Osteocyte (in vitro differentiated cells): ENCODE data around the gene ACOXL. TPM values are rescaled to one million over a fixed set of nuclear protein-coding genes. Genes with fewer than 3 reads are reported as not detected.

Source experiments
- DNase-seq: peaks from one replicate; pipeline ENCODE4 v3.0.0; 2021; ENCODE audit warnings: mixed read lengths; ENCODE audit not compliant: unreplicated experiment; ENCODE audit errors: extremely low spot score
- H3K27ac Mint-ChIP-seq: one replicate; pipeline ENCODE4 v1.8.0; 2021; ENCODE audit warnings: mild to moderate bottlenecking, mixed read lengths; ENCODE audit not compliant: unreplicated experiment
- H3K27me3 Mint-ChIP-seq: one replicate; pipeline ENCODE4 v1.8.0; 2021; ENCODE audit warnings: mixed read lengths; ENCODE audit not compliant: unreplicated experiment
- H3K36me3 Mint-ChIP-seq: one replicate; pipeline ENCODE4 v1.8.0; 2021; ENCODE audit warnings: mixed read lengths; ENCODE audit not compliant: unreplicated experiment
- H3K4me1 Mint-ChIP-seq: one replicate; pipeline ENCODE4 v1.8.0; 2021; ENCODE audit warnings: mixed read lengths; ENCODE audit not compliant: unreplicated experiment
- H3K4me3 Mint-ChIP-seq: one replicate; pipeline ENCODE4 v1.8.0; 2021; ENCODE audit warnings: mild to moderate bottlenecking, moderate library complexity, mixed read lengths; ENCODE audit not compliant: unreplicated experiment
- H3K9me3 Mint-ChIP-seq: one replicate; pipeline ENCODE4 v1.8.0; 2021; ENCODE audit warnings: mixed read lengths; ENCODE audit not compliant: unreplicated experiment
- CTCF ChIP-seq: fragments of 200-600 bp; sonication (generic); IDR thresholded peaks from 2 replicates; pipeline ENCODE4 v1.5.0; 2021; ENCODE audit warnings: antibody characterized with exemption, mild to moderate bottlenecking, moderate library complexity
- total RNA-seq: library from RNA; stranded (reverse); gene quantifications from 2 replicates; pipeline ENCODE4 v1.2.1, GENCODE V29; 2021

The ACOXL gene
- total RNA-seq, 1 donor from 2014 or later, result not detected

GRCh38 chr2:110868971-110869370 is 136.6 kb downstream of the ACOXL start:
- Mint-ChIP-seq H3K4me1 (no peaks in the 10 kb centered on the region), H3K27me3 (peaks cover 61% of the 10 kb centered on the region), H3K36me3 (no peaks in the 10 kb centered on the region), H3K27ac (no peak overlapping the region), H3K9me3 (no peaks in the 10 kb centered on the region), H3K4me3 (no peak overlapping the region)
- no peak for TF ChIP-seq CTCF
- DNase-seq, result no peak

GRCh38 chr2:110869472-110870446 is 137.4 kb downstream of the ACOXL start:
- Mint-ChIP-seq H3K27ac (no peak overlapping the region), H3K4me3 (no peak overlapping the region), H3K4me1 (no peaks in the 10 kb centered on the region), H3K9me3 (no peaks in the 10 kb centered on the region), H3K27me3 (peaks cover 53% of the 10 kb centered on the region), H3K36me3 (no peaks in the 10 kb centered on the region)
- DNase-seq, result no peak
- TF ChIP-seq CTCF, result no peak

GRCh38 chr2:110870545-110870944 is 138.2 kb downstream of the ACOXL start:
- Mint-ChIP-seq H3K4me1 (no peaks in the 10 kb centered on the region), H3K27me3 (peaks cover 47% of the 10 kb centered on the region), H3K4me3 (no peak overlapping the region), H3K36me3 (no peaks in the 10 kb centered on the region), H3K9me3 (no peaks in the 10 kb centered on the region), H3K27ac (no peak overlapping the region)
- no peak for DNase-seq
- no peak for TF ChIP-seq CTCF

GRCh38 chr2:110871637-110872036 is 139.3 kb downstream of the ACOXL start:
- TF ChIP-seq CTCF, result no peak
- no peaks in the 10 kb centered on the region for H3K4me1 Mint-ChIP-seq
- no peak overlapping the region for H3K4me3 Mint-ChIP-seq
- no peaks in the 10 kb centered on the region for H3K9me3 Mint-ChIP-seq
- no peaks in the 10 kb centered on the region for H3K36me3 Mint-ChIP-seq
- H3K27me3 Mint-ChIP-seq, result peaks cover 41% of the 10 kb centered on the region
- peak; percentile 65 for DNase-seq
- H3K27ac Mint-ChIP-seq, result no peak overlapping the region

GRCh38 chr2:110872521-110872920 is 140.1 kb downstream of the ACOXL start:
- Mint-ChIP-seq H3K9me3 (no peaks in the 10 kb centered on the region), H3K27ac (no peak overlapping the region), H3K36me3 (no peaks in the 10 kb centered on the region), H3K27me3 (peaks cover 32% of the 10 kb centered on the region), H3K4me1 (no peaks in the 10 kb centered on the region), H3K4me3 (no peak overlapping the region)
- no peak for TF ChIP-seq CTCF
- no peak for DNase-seq
